Neural progenitor cell (in vitro differentiated cells): ENCODE results near the gene COLEC12. TPM values are rescaled to one million over a fixed set of nuclear protein-coding genes. Genes with fewer than 3 reads are reported as not detected.
A peak's percentile ranks its signal among the peaks of the same experiment; 100 is the strongest.

ENCODE experiments used
- DNase-seq: peaks from one replicate; pipeline ENCODE4 v3.0.0-alpha.2; 2016; ENCODE audit warnings: low spot score
- H2AFZ ChIP-seq: fragments of 200-600 bp; sonication (generic); replicated peaks from 2 replicates; pipeline ENCODE4 v1.6.1; 2016; ENCODE audit warnings: antibody characterized with exemption
- H3F3A ChIP-seq: fragments of 200-600 bp; sonication (generic); 2 replicates; pipeline ENCODE4 v1.6.1; 2016; ENCODE audit warnings: antibody characterized with exemption, low read depth
- H3K27ac ChIP-seq: fragments of 200-600 bp; sonication (generic); 2 replicates; pipeline ENCODE4 v1.5.1; 2016; ENCODE audit warnings: mild to moderate bottlenecking
- H3K27me3 ChIP-seq: fragments of 200-600 bp; sonication (generic); 2 replicates; pipeline ENCODE4 v1.6.1; 2016; ENCODE audit warnings: mild to moderate bottlenecking, moderate library complexity
- H3K36me3 ChIP-seq: fragments of 200-600 bp; sonication (generic); 2 replicates; pipeline ENCODE4 v1.5.1; 2016
- H3K4me1 ChIP-seq: fragments of 200-600 bp; sonication (generic); 2 replicates; pipeline ENCODE4 v1.6.1; 2016; ENCODE audit warnings: mixed run types
- H3K4me2 ChIP-seq: fragments of 200-600 bp; sonication (generic); 2 replicates; pipeline ENCODE4 v1.6.1; 2016
- H3K4me3 ChIP-seq: fragments of 200-600 bp; sonication (generic); 2 replicates; pipeline ENCODE4 v1.5.1; 2016
- H3K79me2 ChIP-seq: fragments of 200-600 bp; sonication (generic); 2 replicates; pipeline ENCODE4 v1.6.1; 2016; ENCODE audit warnings: low read depth
- H3K9ac ChIP-seq: fragments of 200-600 bp; sonication (generic); 2 replicates; pipeline ENCODE4 v1.6.1; 2016
- H3K9me3 ChIP-seq: fragments of 200-600 bp; sonication (generic); 2 replicates; pipeline ENCODE4 v1.5.1; 2016; ENCODE audit warnings: low read depth
- H4K20me1 ChIP-seq: fragments of 200-600 bp; sonication (generic); 2 replicates; pipeline ENCODE4 v1.6.1; 2016; ENCODE audit warnings: low read depth
- H3K27ac Mint-ChIP-seq: 3 replicates; pipeline ENCODE4 v1.8.0; 2021; ENCODE audit warnings: mixed read lengths
- H3K27me3 Mint-ChIP-seq: 2 replicates; pipeline ENCODE4 v1.8.0; 2022; ENCODE audit warnings: low read depth, mild to moderate bottlenecking, inconsistent platforms, moderate library complexity, mixed read lengths; ENCODE audit not compliant: insufficient read depth
- H3K36me3 Mint-ChIP-seq: 3 replicates; pipeline ENCODE4 v1.8.0; 2021; ENCODE audit warnings: mixed read lengths
- H3K4me1 Mint-ChIP-seq: 3 replicates; pipeline ENCODE4 v1.8.0; 2021; ENCODE audit warnings: mixed read lengths
- H3K4me3 Mint-ChIP-seq: 3 replicates; pipeline ENCODE4 v1.8.0; 2021; ENCODE audit warnings: mild to moderate bottlenecking, moderate library complexity, mixed read lengths
- H3K9me3 Mint-ChIP-seq: 3 replicates; pipeline ENCODE4 v1.8.0; 2020; ENCODE audit warnings: mixed read lengths
- EZH2 ChIP-seq: fragments of 200-600 bp; sonication (generic); IDR thresholded peaks from 2 replicates; pipeline ENCODE4 v1.6.1; 2017; ENCODE audit warnings: antibody characterized with exemption, mild to moderate bottlenecking, moderate library complexity
- EZH2phosphoT487 ChIP-seq: fragments of 200-600 bp; sonication (generic); IDR thresholded peaks from 2 replicates; pipeline ENCODE4 v1.6.1; 2017; ENCODE audit warnings: antibody characterized with exemption
- total RNA-seq: library from RNA; depleted of rRNA; stranded (reverse); fragments of >200 nt; gene quantifications from 2 replicates; pipeline ENCODE4 v1.2.3, GENCODE V29; 2015; ENCODE audit warnings: low replicate concordance
- TF ChIP-seq, protein P1 (sequence below): fragments of 200-600 bp; sonication (generic); IDR thresholded peaks from 2 replicates; pipeline ENCODE4 v1.5.1; 2017; ENCODE audit warnings: antibody characterized with exemption, mild to moderate bottlenecking

The COLEC12 gene
- total RNA-seq, 1 donor from 2014 or later = 2.0 TPM

DNA sequence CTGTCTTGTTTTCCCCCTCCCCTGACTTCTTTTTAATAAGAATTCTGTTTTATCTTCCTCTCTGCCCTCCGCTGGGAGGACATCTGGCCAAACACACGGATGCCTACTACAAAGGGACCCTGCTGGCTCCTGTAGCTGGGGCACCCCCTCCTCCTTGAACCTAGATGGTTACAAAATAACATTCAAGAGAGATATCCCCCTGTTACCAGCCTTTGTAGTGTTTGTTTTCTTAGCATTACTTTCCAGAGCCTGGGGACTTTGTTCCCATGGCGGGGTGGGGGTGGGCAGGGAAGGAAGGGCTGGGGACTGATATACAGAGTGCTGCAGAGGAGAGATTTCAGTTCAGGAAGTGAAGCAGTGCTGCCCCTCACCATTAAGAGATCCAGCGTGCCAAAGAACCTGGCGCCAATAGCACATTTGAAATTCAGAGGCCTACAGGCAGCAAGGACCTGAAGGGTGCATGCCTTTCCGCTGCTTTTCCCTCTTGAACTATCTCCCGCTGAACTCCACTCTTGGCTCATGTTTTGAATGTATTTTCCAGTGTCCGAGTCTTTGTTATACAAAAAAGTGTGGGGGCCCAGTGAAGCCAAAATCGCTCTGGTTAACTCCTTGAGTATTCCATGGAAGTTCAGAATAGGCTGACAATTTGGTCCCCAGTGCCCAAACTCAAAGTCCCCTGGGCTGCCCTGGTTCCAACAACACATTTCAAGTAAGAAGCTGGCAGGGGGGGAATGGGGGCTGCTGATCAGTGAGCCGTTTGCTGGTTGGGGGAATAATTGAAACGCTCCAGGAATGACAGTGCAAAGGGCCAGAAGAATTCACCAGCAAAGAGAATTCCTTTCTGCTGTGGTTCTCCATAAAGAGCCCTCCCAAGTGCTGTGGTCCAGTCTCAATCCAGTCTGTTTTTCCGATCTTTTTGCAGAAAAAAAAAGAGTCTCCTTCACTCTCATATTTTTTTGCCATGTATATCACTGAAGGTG is 137.9 kb downstream of the COLEC12 start:
- peaks cover 58% of the 10 kb centered on the region for H3K4me1 Mint-ChIP-seq
- Histone ChIP-seq H3K27me3 (no peaks in the 10 kb centered on the region), H2AFZ (peak overlapping the region; percentile 45), H3F3A (peaks cover 3% of the 10 kb centered on the region), H4K20me1 (no peaks in the 10 kb centered on the region), H3K4me1 (peaks cover 18% of the 10 kb centered on the region), H3K79me2 (no peaks in the 10 kb centered on the region), H3K36me3 (no peaks in the 10 kb centered on the region), H3K4me2 (peak overlapping the region; percentile 14), H3K9me3 (no peaks in the 10 kb centered on the region), H3K9ac (no peak overlapping the region), H3K4me3 (no peak overlapping the region), H3K27ac (no peak overlapping the region)
- no peaks in the 10 kb centered on the region for H3K9me3 Mint-ChIP-seq
- H3K27me3 Mint-ChIP-seq = no peaks in the 10 kb centered on the region
- TF ChIP-seq, protein P1, sequence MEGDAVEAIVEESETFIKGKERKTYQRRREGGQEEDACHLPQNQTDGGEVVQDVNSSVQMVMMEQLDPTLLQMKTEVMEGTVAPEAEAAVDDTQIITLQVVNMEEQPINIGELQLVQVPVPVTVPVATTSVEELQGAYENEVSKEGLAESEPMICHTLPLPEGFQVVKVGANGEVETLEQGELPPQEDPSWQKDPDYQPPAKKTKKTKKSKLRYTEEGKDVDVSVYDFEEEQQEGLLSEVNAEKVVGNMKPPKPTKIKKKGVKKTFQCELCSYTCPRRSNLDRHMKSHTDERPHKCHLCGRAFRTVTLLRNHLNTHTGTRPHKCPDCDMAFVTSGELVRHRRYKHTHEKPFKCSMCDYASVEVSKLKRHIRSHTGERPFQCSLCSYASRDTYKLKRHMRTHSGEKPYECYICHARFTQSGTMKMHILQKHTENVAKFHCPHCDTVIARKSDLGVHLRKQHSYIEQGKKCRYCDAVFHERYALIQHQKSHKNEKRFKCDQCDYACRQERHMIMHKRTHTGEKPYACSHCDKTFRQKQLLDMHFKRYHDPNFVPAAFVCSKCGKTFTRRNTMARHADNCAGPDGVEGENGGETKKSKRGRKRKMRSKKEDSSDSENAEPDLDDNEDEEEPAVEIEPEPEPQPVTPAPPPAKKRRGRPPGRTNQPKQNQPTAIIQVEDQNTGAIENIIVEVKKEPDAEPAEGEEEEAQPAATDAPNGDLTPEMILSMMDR = no peak
- TF ChIP-seq EZH2 (no peak), EZH2phosphoT487 (no peak)
- H3K36me3 Mint-ChIP-seq = peaks cover 6% of the 10 kb centered on the region
- peak overlapping the region; percentile 96 for H3K27ac Mint-ChIP-seq
- peak; percentile 7 for DNase-seq
- peak overlapping the region; percentile 2 for H3K4me3 Mint-ChIP-seq

DNA sequence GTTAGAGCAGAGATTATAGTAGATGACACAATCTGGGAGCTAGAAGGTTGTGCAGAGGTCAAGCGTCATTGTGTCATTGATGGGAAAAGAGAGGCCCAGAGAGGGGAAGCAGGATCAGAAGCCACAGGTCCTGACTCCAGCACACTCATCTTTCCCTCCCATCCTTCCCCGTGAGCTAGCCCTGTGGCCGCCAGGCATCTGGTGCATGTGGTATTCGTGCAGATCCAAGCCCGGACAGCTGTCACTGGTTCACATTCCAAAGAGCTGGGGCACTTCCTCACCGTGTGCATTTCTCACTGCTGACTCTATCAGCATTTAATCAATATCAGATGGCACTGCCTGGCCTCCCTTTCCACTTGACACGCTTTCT is 138.6 kb downstream of the COLEC12 start:
- Histone ChIP-seq H3K27ac (no peak overlapping the region), H3K4me2 (peak overlapping the region; percentile 14), H3K4me3 (no peak overlapping the region), H3K27me3 (no peaks in the 10 kb centered on the region), H4K20me1 (no peaks in the 10 kb centered on the region), H2AFZ (peak overlapping the region; percentile 45), H3K9me3 (no peaks in the 10 kb centered on the region), H3K79me2 (no peaks in the 10 kb centered on the region), H3K9ac (no peak overlapping the region), H3K4me1 (peaks cover 18% of the 10 kb centered on the region), H3F3A (no peaks in the 10 kb centered on the region), H3K36me3 (no peaks in the 10 kb centered on the region)
- TF ChIP-seq EZH2phosphoT487 = no peak
- TF ChIP-seq EZH2 = no peak
- TF ChIP-seq, protein P1 = no peak
- H3K9me3 Mint-ChIP-seq = no peaks in the 10 kb centered on the region
- peak overlapping the region; percentile 96 for H3K27ac Mint-ChIP-seq
- peak; percentile 16 for DNase-seq
- peaks cover 52% of the 10 kb centered on the region for H3K4me1 Mint-ChIP-seq
- H3K4me3 Mint-ChIP-seq = no peak overlapping the region
- peaks cover 7% of the 10 kb centered on the region for H3K36me3 Mint-ChIP-seq
- no peaks in the 10 kb centered on the region for H3K27me3 Mint-ChIP-seq

DNA sequence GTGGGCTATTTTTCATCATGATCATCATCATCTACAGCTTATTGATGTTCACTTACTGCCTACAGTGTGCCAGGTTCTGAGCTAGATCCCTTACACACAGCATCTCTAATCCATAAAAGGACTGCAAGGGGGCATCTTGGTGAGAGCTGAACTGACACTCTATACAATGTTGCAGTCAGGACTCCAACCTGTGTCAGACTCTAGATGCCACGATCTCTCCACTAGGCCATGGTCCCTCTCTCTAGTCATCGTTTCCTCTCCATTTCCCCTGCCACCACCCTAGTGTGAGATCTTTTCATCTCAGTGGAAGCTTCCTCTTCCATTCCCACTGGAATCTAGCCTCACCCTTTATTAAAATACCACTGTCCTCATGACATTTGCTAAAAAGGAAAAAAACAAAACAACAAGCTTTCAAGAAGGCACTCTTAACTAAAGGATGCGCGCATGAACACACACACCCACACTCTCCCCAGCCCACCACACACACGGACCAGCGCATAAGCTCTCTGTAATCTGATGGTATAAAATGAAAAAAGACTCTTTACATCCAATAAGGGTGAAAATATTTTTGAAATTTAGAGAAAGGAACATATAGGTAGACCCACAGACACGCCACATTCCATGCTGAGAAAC is 139.3 kb downstream of the COLEC12 start:
- Histone ChIP-seq H3K9me3 (no peaks in the 10 kb centered on the region), H3K4me3 (no peak overlapping the region), H3K36me3 (no peaks in the 10 kb centered on the region), H3K27ac (no peak overlapping the region), H3F3A (no peaks in the 10 kb centered on the region), H3K4me2 (no peak overlapping the region), H4K20me1 (no peaks in the 10 kb centered on the region), H3K9ac (no peak overlapping the region), H2AFZ (no peak overlapping the region), H3K79me2 (no peaks in the 10 kb centered on the region), H3K27me3 (no peaks in the 10 kb centered on the region), H3K4me1 (peaks cover 11% of the 10 kb centered on the region)
- peaks cover 9% of the 10 kb centered on the region for H3K36me3 Mint-ChIP-seq
- H3K4me3 Mint-ChIP-seq = peak overlapping the region; percentile 14
- DNase-seq = no peak
- H3K9me3 Mint-ChIP-seq = no peaks in the 10 kb centered on the region
- TF ChIP-seq EZH2 (no peak), EZH2phosphoT487 (no peak)
- peaks cover 45% of the 10 kb centered on the region for H3K4me1 Mint-ChIP-seq
- no peaks in the 10 kb centered on the region for H3K27me3 Mint-ChIP-seq
- peak overlapping the region; percentile 96 for H3K27ac Mint-ChIP-seq
